DOHH2 (cell line): ENCODE data around the gene NMBR.

Experiments used
- CTCF ChIP-seq: fragments of 200-600 bp; sonication (generic); IDR thresholded peaks from one replicate; pipeline ENCODE4 v1.5.1; 2014; ENCODE audit warnings: antibody characterized with exemption, mild to moderate bottlenecking, low read depth, low read length; ENCODE audit not compliant: poor library complexity, severe bottlenecking
- EZH2phosphoT487 ChIP-seq: fragments of 200-600 bp; sonication (generic); IDR thresholded peaks from 2 replicates; pipeline ENCODE4 v1.6.1; 2017; ENCODE audit warnings: borderline replicate concordance, mild to moderate bottlenecking, antibody characterized with exemption, low read length, moderate library complexity, mixed read lengths

GRCh38 chr6:142071981-142072380, 74.9 kb downstream of the NMBR start:
- TF ChIP-seq CTCF (peak; percentile 15), EZH2phosphoT487 (no peak)
